ENCODE measurements around the gene MGMT.

MGMT gene

GRCh38 chr10:129741280-129741977, 274.4 kb downstream of the MGMT start:
- Histone ChIP-seq H3K79me2 (ENCODE audit: low read length) (no peaks in the 10 kb centered on the region), H2AFZ (ENCODE audit: low read length) (no peak overlapping the region), H3F3A (ENCODE audit: insufficient read depth, low read length) (no peaks in the 10 kb centered on the region), H3K4me3 (ENCODE audit: low read length) (no peak overlapping the region), H3K9me2 (replicated peaks; ENCODE audit: insufficient read depth, low read length) (no peaks in the 10 kb centered on the region), H3K27ac (ENCODE audit: low read length) (no peak overlapping the region), H3K27me3 (replicated peaks; ENCODE audit: insufficient read depth, low read length) (no peaks in the 10 kb centered on the region), H3K9ac (ENCODE audit: low read length) (no peak overlapping the region), H3K9me3 (replicated peaks; ENCODE audit: insufficient read depth, low read length) (no peaks in the 10 kb centered on the region), H3K36me3 (replicated peaks; ENCODE audit: insufficient read depth, low read length) (no peaks in the 10 kb centered on the region), H3K4me2 (ENCODE audit: low read depth, low read length) (no peak overlapping the region), H3K4me1 (ENCODE audit: low read length) (no peaks in the 10 kb centered on the region), H4K20me1 (ENCODE audit: insufficient read depth, low read length) (no peaks in the 10 kb centered on the region)
- no peak for DNase-seq
- no peak for TF ChIP-seq CTCF (IDR thresholded peaks at IDR 0.05; ENCODE audit: low read length)

- Histone ChIP-seq H3K36me3 (replicated peaks; ENCODE audit: insufficient read depth, low read length) (no peaks in the 10 kb centered on the region), H3K9me3 (replicated peaks; ENCODE audit: insufficient read depth, low read length) (no peaks in the 10 kb centered on the region)
These were observed 275.1 kb downstream of the MGMT start for GRCh38 chr10:129741978-129742741.

GRCh38 chr10:129742742-129743550, 275.9 kb downstream of the MGMT start:
- H3K9me3 ChIP-seq (replicated peaks; ENCODE audit: insufficient read depth, low read length) = no peaks in the 10 kb centered on the region
- no peaks in the 10 kb centered on the region for H3F3A ChIP-seq (ENCODE audit: insufficient read depth, low read length)
- no peak overlapping the region for H2AFZ ChIP-seq (ENCODE audit: low read length)
- H3K4me2 ChIP-seq (ENCODE audit: low read depth, low read length) = no peak overlapping the region
- H3K4me1 ChIP-seq (ENCODE audit: low read length) = no peaks in the 10 kb centered on the region
- no peak overlapping the region for H3K9ac ChIP-seq (ENCODE audit: low read length)
- H3K4me3 ChIP-seq (ENCODE audit: low read length) = no peak overlapping the region
- H4K20me1 ChIP-seq (ENCODE audit: insufficient read depth, low read length) = no peaks in the 10 kb centered on the region
- H3K27me3 ChIP-seq (replicated peaks; ENCODE audit: insufficient read depth, low read length) = no peaks in the 10 kb centered on the region
- no peaks in the 10 kb centered on the region for H3K79me2 ChIP-seq (ENCODE audit: low read length)
- H3K36me3 ChIP-seq (replicated peaks; ENCODE audit: insufficient read depth, low read length) = no peaks in the 10 kb centered on the region
- DNase-seq = no peak
- H3K9me2 ChIP-seq (replicated peaks; ENCODE audit: insufficient read depth, low read length) = no peaks in the 10 kb centered on the region
- H3K27ac ChIP-seq (ENCODE audit: low read length) = no peak overlapping the region
- TF ChIP-seq CTCF (IDR thresholded peaks at IDR 0.05; ENCODE audit: low read length) (no peak), EZH2 (optimal IDR thresholded peaks at IDR 0.05; ENCODE audit: low read depth, low read length) (no peak), EZH2phosphoT487 (IDR thresholded peaks at IDR 0.05; ENCODE audit: low read length) (no peak)

More at GRCh38 chr10:129741978-129742741, 275.1 kb downstream of the MGMT start:
- TF ChIP-seq EZH2phosphoT487 (IDR thresholded peaks at IDR 0.05; ENCODE audit: low read length) = no peak
- no peak for TF ChIP-seq CTCF (IDR thresholded peaks at IDR 0.05; ENCODE audit: low read length)
- TF ChIP-seq EZH2 (optimal IDR thresholded peaks at IDR 0.05; ENCODE audit: low read depth, low read length) = no peak
- H3K27me3 ChIP-seq (replicated peaks; ENCODE audit: insufficient read depth, low read length) = no peaks in the 10 kb centered on the region
- no peak overlapping the region for H3K4me3 ChIP-seq (ENCODE audit: low read length)
- H4K20me1 ChIP-seq (ENCODE audit: insufficient read depth, low read length) = no peaks in the 10 kb centered on the region
- H3F3A ChIP-seq (ENCODE audit: insufficient read depth, low read length) = no peaks in the 10 kb centered on the region
- no peak overlapping the region for H3K27ac ChIP-seq (ENCODE audit: low read length)
- DNase-seq = no peak
- H3K9ac ChIP-seq (ENCODE audit: low read length) = no peak overlapping the region
- no peaks in the 10 kb centered on the region for H3K79me2 ChIP-seq (ENCODE audit: low read length)
- no peak overlapping the region for H3K4me2 ChIP-seq (ENCODE audit: low read depth, low read length)
- no peak overlapping the region for H2AFZ ChIP-seq (ENCODE audit: low read length)
- no peaks in the 10 kb centered on the region for H3K9me2 ChIP-seq (replicated peaks; ENCODE audit: insufficient read depth, low read length)
- H3K4me1 ChIP-seq (ENCODE audit: low read length) = no peaks in the 10 kb centered on the region
